Activated CD8-positive, alpha-beta T cell treated with anti-CD3 and anti-CD28 coated beads for 36 hours (primary cell): ENCODE data around the gene IFI44. TPM values are rescaled to one million over a fixed set of nuclear protein-coding genes. Genes with fewer than 3 reads are reported as not detected.

Experiments used
- ATAC-seq: fragments of 200-7000 bp; cut with Tn5 transposase; one replicate; pipeline ENCODE4 v1.10.0; 2021; ENCODE audit warnings: mild to moderate bottlenecking, moderate library complexity
- CTCF ChIA-PET: fragments of 350-600 bp; sonication (Branson Sonifier 250); formaldehyde crosslinking; loops from one replicate; lab custom pipeline; 2021; ENCODE audit warnings: antibody characterized with exemption; lab: Charles Lee
- POLR2A ChIA-PET: fragments of 350-600 bp; sonication (Branson Sonifier 250); formaldehyde crosslinking; loops from one replicate; lab custom pipeline; 2021; ENCODE audit warnings: antibody characterized with exemption; lab: Charles Lee
- DNase-seq: peaks from one replicate; pipeline ENCODE4 v3.0.0-alpha.2; 2020
- H3K27ac Mint-ChIP-seq: one replicate; pipeline ENCODE4 v1.8.0; 2021; ENCODE audit warnings: mild to moderate bottlenecking, mixed read lengths
- H3K27me3 Mint-ChIP-seq: one replicate; pipeline ENCODE4 v1.8.0; 2021; ENCODE audit warnings: mixed read lengths
- H3K36me3 Mint-ChIP-seq: one replicate; pipeline ENCODE4 v1.8.0; 2021; ENCODE audit warnings: low read depth, mixed read lengths
- H3K4me1 Mint-ChIP-seq: one replicate; pipeline ENCODE4 v1.8.0; 2021; ENCODE audit warnings: low read depth, mixed read lengths
- H3K4me3 Mint-ChIP-seq: one replicate; pipeline ENCODE4 v1.8.0; 2021; ENCODE audit warnings: mild to moderate bottlenecking, moderate library complexity, mixed read lengths
- H3K9me3 Mint-ChIP-seq: one replicate; pipeline ENCODE4 v1.8.0; 2021; ENCODE audit warnings: mixed read lengths
- CTCF ChIP-seq: fragments of 200-600 bp; IDR thresholded peaks from one replicate; pipeline ENCODE4 v1.8.0; 2022; ENCODE audit warnings: antibody characterized with exemption, mild to moderate bottlenecking
- intact Hi-C: fragments of 100-400 bp; cut with micrococcal nuclease; formaldehyde crosslinking; loops from one replicate; pipeline ENCODE4 v1.10.0; 2022
- total RNA-seq, 2 experiments: library from RNA; stranded (reverse); gene quantifications; one replicate each; pipeline ENCODE4 v1.2.3, GENCODE V29; 2021

The IFI44 gene
- total RNA-seq, 2 experiments from 2014 or later = 37.2 to 38.4 TPM

GRCh38 chr1:78627321-78627720 lies 22.3 kb upstream of the IFI44 start:
- Mint-ChIP-seq H3K4me3 (no peak overlapping the region), H3K4me1 (peaks cover 42% of the 10 kb centered on the region), H3K9me3 (no peaks in the 10 kb centered on the region), H3K36me3 (peaks cover 22% of the 10 kb centered on the region), H3K27ac (no peak overlapping the region), H3K27me3 (no peaks in the 10 kb centered on the region)
- CTCF ChIA-PET = interaction anchor here (1.3 to 3.7 kb wide), 4 partner anchors 10 to 50 kb away, joined by 4 to 35 read pairs (median 6); no protein-coding TSS in a partner anchor
- ATAC-seq (no peak), DNase-seq (no peak)
- POLR2A ChIA-PET = no interaction called here
- no peak for TF ChIP-seq CTCF
- intact Hi-C loops = no loop called here

- ATAC-seq (no peak), DNase-seq (no peak)
- ChIA-PET POLR2A (no interaction called here), CTCF (no interaction called here)
- Mint-ChIP-seq H3K27ac (no peak overlapping the region), H3K4me1 (peaks cover 17% of the 10 kb centered on the region), H3K4me3 (no peak overlapping the region), H3K27me3 (no peaks in the 10 kb centered on the region), H3K9me3 (no peaks in the 10 kb centered on the region), H3K36me3 (peaks cover 4% of the 10 kb centered on the region)
- no peak for TF ChIP-seq CTCF
- intact Hi-C loops = no loop called here
Observed at GRCh38 chr1:78630600-78630999, 19.0 kb upstream of the IFI44 start.

- POLR2A ChIA-PET = interaction anchor here (1.2 kb wide), 1 partner anchor 13 kb away, joined by 3 read pairs; no protein-coding TSS in a partner anchor
- intact Hi-C loops = no loop called here
- H3K4me1 Mint-ChIP-seq = peaks cover 8% of the 10 kb centered on the region
- H3K27ac Mint-ChIP-seq = no peak overlapping the region
- DNase-seq = no peak
- no peak for ATAC-seq
- H3K9me3 Mint-ChIP-seq = no peaks in the 10 kb centered on the region
- H3K27me3 Mint-ChIP-seq = no peaks in the 10 kb centered on the region
- no peak for TF ChIP-seq CTCF
- H3K36me3 Mint-ChIP-seq = peaks cover 5% of the 10 kb centered on the region
- CTCF ChIA-PET = no interaction called here
- H3K4me3 Mint-ChIP-seq = no peak overlapping the region
Observed at GRCh38 chr1:78633209-78633608, 16.4 kb upstream of the IFI44 start.

- Mint-ChIP-seq H3K27me3 (no peaks in the 10 kb centered on the region), H3K27ac (no peak overlapping the region), H3K4me3 (no peak overlapping the region), H3K4me1 (peaks cover 16% of the 10 kb centered on the region), H3K36me3 (peaks cover 24% of the 10 kb centered on the region), H3K9me3 (peaks cover 6% of the 10 kb centered on the region)
- TF ChIP-seq CTCF = no peak
- ATAC-seq (no peak), DNase-seq (no peak)
- ChIA-PET CTCF (no interaction called here), POLR2A (no interaction called here)
- intact Hi-C loops = no loop called here
Observed at GRCh38 chr1:78640462-78640861, 9.2 kb upstream of the IFI44 start.

- Mint-ChIP-seq H3K27me3 (no peaks in the 10 kb centered on the region), H3K9me3 (peaks cover 10% of the 10 kb centered on the region), H3K36me3 (peaks cover 28% of the 10 kb centered on the region), H3K4me3 (no peak overlapping the region), H3K27ac (no peak overlapping the region), H3K4me1 (peaks cover 27% of the 10 kb centered on the region)
- no peak for DNase-seq
- CTCF ChIA-PET = interaction anchor here (1.3 kb wide), 1 partner anchor 24 kb away, joined by 5 read pairs; no protein-coding TSS in a partner anchor
- intact Hi-C loops = no loop called here
- TF ChIP-seq CTCF = no peak
- POLR2A ChIA-PET = no interaction called here
- no peak for ATAC-seq
Observed at GRCh38 chr1:78641558-78641957, 8.1 kb upstream of the IFI44 start.
